Osteocyte (in vitro differentiated cells): ENCODE results near the gene KL. TPM values are rescaled to one million over a fixed set of nuclear protein-coding genes. Genes with fewer than 3 reads are reported as not detected.

Experiments used
- DNase-seq: peaks from one replicate; pipeline ENCODE4 v3.0.0; 2021; ENCODE audit warnings: mixed read lengths; ENCODE audit not compliant: unreplicated experiment; ENCODE audit errors: extremely low spot score
- H3K27ac Mint-ChIP-seq: one replicate; pipeline ENCODE4 v1.8.0; 2021; ENCODE audit warnings: mild to moderate bottlenecking, mixed read lengths; ENCODE audit not compliant: unreplicated experiment
- H3K27me3 Mint-ChIP-seq: one replicate; pipeline ENCODE4 v1.8.0; 2021; ENCODE audit warnings: mixed read lengths; ENCODE audit not compliant: unreplicated experiment
- H3K36me3 Mint-ChIP-seq: one replicate; pipeline ENCODE4 v1.8.0; 2021; ENCODE audit warnings: mixed read lengths; ENCODE audit not compliant: unreplicated experiment
- H3K4me1 Mint-ChIP-seq: one replicate; pipeline ENCODE4 v1.8.0; 2021; ENCODE audit warnings: mixed read lengths; ENCODE audit not compliant: unreplicated experiment
- H3K4me3 Mint-ChIP-seq: one replicate; pipeline ENCODE4 v1.8.0; 2021; ENCODE audit warnings: mild to moderate bottlenecking, moderate library complexity, mixed read lengths; ENCODE audit not compliant: unreplicated experiment
- H3K9me3 Mint-ChIP-seq: one replicate; pipeline ENCODE4 v1.8.0; 2021; ENCODE audit warnings: mixed read lengths; ENCODE audit not compliant: unreplicated experiment
- CTCF ChIP-seq: fragments of 200-600 bp; sonication (generic); IDR thresholded peaks from 2 replicates; pipeline ENCODE4 v1.5.0; 2021; ENCODE audit warnings: antibody characterized with exemption, mild to moderate bottlenecking, moderate library complexity
- total RNA-seq: library from RNA; stranded (reverse); gene quantifications from 2 replicates; pipeline ENCODE4 v1.2.1, GENCODE V29; 2021

The KL gene
- total RNA-seq, 1 donor from 2014 or later = 0.08 TPM

GRCh38 chr13:33109271-33109697, 93.1 kb downstream of the KL start:
- no peak for DNase-seq
- Mint-ChIP-seq H3K36me3 (peaks cover 73% of the 10 kb centered on the region), H3K4me1 (peaks cover 42% of the 10 kb centered on the region)

GRCh38 chr13:33109801-33110200, 93.6 kb downstream of the KL start:
- Mint-ChIP-seq H3K4me3 (no peak overlapping the region), H3K27me3 (no peaks in the 10 kb centered on the region), H3K27ac (peak overlapping the region; percentile 47), H3K9me3 (no peaks in the 10 kb centered on the region), H3K4me1 (peaks cover 43% of the 10 kb centered on the region), H3K36me3 (peaks cover 74% of the 10 kb centered on the region)
- no peak for DNase-seq
- TF ChIP-seq CTCF = peak; percentile 30

More at GRCh38 chr13:33109271-33109697, 93.1 kb downstream of the KL start:
- peak overlapping the region; percentile 47 for H3K27ac Mint-ChIP-seq
- no peak for TF ChIP-seq CTCF
- no peaks in the 10 kb centered on the region for H3K9me3 Mint-ChIP-seq
- no peaks in the 10 kb centered on the region for H3K27me3 Mint-ChIP-seq
- no peak overlapping the region for H3K4me3 Mint-ChIP-seq

GRCh38 chr13:33110386-33110712, 94.1 kb downstream of the KL start:
- H3K4me1 Mint-ChIP-seq = peaks cover 43% of the 10 kb centered on the region

GRCh38 chr13:33110713-33111413, 94.6 kb downstream of the KL start:
- peak overlapping the region; percentile 83 for H3K27ac Mint-ChIP-seq
- H3K4me3 Mint-ChIP-seq = no peak overlapping the region
- peaks cover 75% of the 10 kb centered on the region for H3K36me3 Mint-ChIP-seq
- H3K9me3 Mint-ChIP-seq = no peaks in the 10 kb centered on the region
- DNase-seq = no peak
- no peaks in the 10 kb centered on the region for H3K27me3 Mint-ChIP-seq
- H3K4me1 Mint-ChIP-seq = peaks cover 47% of the 10 kb centered on the region
- no peak for TF ChIP-seq CTCF

More at GRCh38 chr13:33110386-33110712, 94.1 kb downstream of the KL start:
- Mint-ChIP-seq H3K27me3 (no peaks in the 10 kb centered on the region), H3K36me3 (peaks cover 75% of the 10 kb centered on the region), H3K9me3 (no peaks in the 10 kb centered on the region), H3K27ac (peak overlapping the region; percentile 83), H3K4me3 (no peak overlapping the region)
- no peak for TF ChIP-seq CTCF
- DNase-seq = no peak

- Mint-ChIP-seq H3K36me3 (peaks cover 75% of the 10 kb centered on the region), H3K4me1 (peaks cover 54% of the 10 kb centered on the region), H3K27ac (peak overlapping the region; percentile 83), H3K27me3 (no peaks in the 10 kb centered on the region), H3K4me3 (no peak overlapping the region), H3K9me3 (no peaks in the 10 kb centered on the region)
- no peak for TF ChIP-seq CTCF
- no peak for DNase-seq
Observed at GRCh38 chr13:33111414-33112110, 95.3 kb downstream of the KL start.
